ENCODE data around the gene MYCT1.

MYCT1 gene

GRCh38 chr6:152723398-152723797 lies 25.7 kb downstream of the MYCT1 start:
- DNase-seq = no peak

GRCh38 chr6:152726313-152726712 lies 28.6 kb downstream of the MYCT1 start:
- no peak for DNase-seq

- no peak for DNase-seq
Observed at GRCh38 chr6:152727507-152727906, 29.8 kb downstream of the MYCT1 start.

- DNase-seq = no peak
Observed at GRCh38 chr6:152734630-152735029, 36.9 kb downstream of the MYCT1 start.

- no peak for DNase-seq
Observed at GRCh38 chr6:152736687-152737273, 39.1 kb downstream of the MYCT1 start.

DNA sequence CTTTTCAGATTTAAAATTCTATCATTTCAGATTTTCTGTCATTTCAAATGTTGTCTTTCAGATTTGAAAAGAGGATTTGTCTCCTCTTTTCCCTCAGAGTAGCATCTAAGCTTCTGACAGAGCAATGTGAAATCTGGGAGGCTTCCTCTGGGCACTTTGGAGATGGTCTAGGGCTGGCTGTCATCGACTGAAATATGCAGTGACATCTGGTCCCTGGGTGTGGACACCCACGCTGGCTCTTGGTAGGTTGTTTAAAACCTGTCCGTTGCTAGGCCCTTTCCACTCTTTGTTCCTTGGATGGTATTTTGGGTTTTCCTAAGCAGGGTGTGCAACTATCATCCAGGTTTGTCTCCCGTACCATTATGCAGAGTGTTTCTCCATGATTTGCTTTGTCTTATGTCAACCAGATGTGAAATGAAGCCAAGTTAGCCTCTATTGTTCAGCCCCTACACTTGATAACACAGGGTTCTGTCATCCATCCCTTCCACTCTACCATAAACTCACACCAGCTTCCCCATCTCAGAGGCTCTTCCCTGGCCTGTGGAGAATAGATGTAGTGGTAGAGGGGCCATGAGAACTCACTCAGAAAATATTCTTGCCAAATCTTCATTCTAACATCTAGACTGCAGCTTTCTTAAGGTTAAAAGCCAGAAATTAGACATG lies 47.9 kb downstream of the MYCT1 start:
- DNase-seq = no peak

GRCh38 chr6:152746172-152746553 lies 48.5 kb downstream of the MYCT1 start:
- no peak for DNase-seq

DNA sequence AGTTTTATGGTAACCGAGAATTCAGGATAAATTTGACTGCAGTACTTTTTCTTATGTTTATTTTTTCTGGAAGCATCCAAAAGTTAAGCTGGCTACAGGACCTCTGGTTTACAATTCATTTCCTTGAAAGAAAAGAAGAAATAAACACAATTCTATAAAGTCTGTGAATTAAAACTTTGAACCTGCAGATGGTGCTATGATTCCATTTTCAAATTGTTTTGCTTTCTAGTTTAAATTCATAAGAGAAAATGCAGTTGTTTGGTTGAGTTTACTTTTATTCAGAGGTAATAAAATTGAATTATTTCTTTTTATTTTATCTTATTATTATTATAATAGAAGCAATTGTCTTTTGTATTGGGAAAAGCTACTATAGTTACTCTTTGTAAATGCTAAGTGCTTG lies 51.1 kb downstream of the MYCT1 start:
- no peak for DNase-seq

- no peak for DNase-seq
Observed at GRCh38 chr6:152749336-152749735, 51.6 kb downstream of the MYCT1 start.

- DNase-seq = no peak
Observed at GRCh38 chr6:152750694-152751093, 53.0 kb downstream of the MYCT1 start, which contains the start of gene VIP. TSS of gene VIP (plus strand) at chr6:152750797. CDS start at chr6:152752178, 1,381 bp downstream.

- DNase-seq = no peak
Observed at GRCh38 chr6:152765331-152765730, 67.6 kb downstream of the MYCT1 start.

DNA sequence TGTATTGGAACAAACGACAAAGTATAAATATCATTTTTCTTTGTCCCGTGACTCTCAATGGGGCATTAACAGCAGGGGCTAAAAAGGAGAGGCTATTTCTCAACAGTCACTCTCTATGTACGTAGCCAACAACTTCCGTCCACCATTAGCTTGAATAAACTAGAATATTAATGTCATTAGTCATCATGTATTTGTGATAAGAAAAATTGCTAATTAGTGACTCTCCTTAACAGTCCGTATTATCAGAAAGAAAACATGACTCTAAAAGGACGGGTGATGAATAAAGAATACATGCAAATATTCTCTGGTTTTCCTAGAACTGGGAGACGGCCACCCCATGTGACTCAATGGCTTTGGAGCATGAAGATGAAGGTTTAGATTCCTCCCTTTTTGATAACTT lies 71.5 kb downstream of the MYCT1 start:
- DNase-seq = no peak

DNA sequence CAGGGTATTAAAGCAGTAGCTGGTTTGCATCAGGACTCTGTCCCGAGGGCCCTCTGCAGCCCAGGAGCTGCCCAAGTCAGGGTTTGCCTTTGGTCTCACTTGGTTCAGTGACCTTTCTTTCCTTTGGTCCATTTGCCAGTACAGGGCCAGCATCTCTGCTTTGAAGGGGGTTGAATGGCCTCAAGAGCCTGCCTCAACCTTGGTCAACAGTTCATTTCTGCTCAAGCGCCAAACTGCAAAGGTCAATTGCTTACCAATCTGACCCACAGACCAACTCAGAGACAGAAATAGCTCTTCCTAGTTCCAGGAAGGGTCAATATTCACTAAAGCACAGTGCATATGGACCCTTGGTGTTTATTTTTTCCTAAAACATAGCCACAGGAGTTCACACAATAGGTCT lies 72.3 kb downstream of the MYCT1 start:
- DNase-seq = no peak

GRCh38 chr6:152771061-152771687 lies 73.5 kb downstream of the MYCT1 start:
- no peak for DNase-seq

Measured in NCI-H187 treated with DMSO at 0.1 percent for 48 hours (cell line).